GM21825 (cell line): ENCODE results near the gene C15orf40.

Source experiments
- ATAC-seq: cut with Tn5 transposase; IDR thresholded peaks from one replicate; pipeline ENCODE4 v1.9.1; 2021; ENCODE audit warnings: mild to moderate bottlenecking, moderate library complexity; ENCODE audit not compliant: unreplicated experiment

Gene C15orf40

DNA sequence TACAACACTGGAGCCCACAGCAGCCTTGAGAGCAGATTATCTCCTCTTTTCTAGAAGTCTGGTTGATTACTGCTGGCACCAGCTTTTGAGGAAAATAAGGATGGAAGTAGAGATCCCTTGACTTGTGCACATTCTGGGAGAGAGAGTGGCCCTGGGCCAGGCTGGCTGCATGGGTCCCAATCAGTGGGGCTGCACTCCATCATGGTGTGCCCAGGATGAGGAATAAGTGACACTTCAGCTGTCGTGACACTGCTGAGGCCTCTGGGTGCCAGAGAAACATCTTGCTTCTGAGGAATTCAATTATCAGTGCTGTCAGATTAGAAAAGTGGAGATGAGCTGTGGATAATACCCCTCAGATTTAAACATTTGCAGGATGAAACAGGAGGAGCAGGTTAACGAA, 16.4 kb downstream of the C15orf40 start:
- no peak for ATAC-seq

DNA sequence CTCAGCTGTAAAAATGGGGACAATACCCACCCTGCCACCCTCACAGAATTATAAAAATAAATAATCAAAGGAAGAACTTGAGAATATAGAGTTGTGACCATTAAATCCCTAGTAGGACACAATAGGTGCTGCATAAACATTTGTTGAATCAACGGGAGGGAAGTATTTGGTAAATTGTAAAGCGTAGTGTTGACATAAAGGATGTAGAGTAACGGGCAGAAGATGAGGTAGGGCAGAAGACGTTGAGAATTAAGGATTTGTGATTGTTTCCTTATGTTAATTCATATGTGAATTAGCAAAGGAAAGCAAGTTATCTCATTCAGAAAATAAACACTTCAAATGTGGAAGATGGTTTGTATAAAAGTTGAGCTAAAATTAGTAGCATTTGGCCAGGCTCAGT, 18.3 kb downstream of the C15orf40 start:
- no peak for ATAC-seq

DNA sequence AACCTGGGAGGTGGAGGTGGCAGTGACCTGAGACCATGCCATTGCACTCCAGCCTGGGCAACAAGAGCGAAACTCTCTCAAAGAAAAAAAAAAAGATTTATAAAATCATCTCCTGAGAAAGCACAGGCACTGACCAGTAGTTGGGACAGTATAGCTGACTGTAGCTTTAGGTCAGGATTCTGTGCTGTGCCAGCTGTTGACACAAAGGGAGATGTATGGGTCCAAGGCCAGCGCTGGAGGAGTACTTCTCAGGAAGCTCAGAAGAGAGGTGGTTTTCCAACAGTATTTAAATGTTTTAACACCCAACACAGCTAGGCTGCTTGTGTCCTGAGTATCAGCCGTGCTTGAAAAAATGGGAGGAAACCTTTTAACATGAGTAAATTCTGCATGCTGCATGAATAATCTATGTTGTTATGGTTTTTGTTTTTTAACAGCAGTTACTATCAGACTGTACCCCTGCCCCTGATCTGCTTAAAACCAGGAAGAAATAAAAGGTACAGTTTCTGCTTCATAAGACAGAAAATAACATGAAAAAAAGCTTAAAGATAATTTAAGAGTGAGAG, 18.9 kb downstream of the C15orf40 start:
- no peak for ATAC-seq

DNA sequence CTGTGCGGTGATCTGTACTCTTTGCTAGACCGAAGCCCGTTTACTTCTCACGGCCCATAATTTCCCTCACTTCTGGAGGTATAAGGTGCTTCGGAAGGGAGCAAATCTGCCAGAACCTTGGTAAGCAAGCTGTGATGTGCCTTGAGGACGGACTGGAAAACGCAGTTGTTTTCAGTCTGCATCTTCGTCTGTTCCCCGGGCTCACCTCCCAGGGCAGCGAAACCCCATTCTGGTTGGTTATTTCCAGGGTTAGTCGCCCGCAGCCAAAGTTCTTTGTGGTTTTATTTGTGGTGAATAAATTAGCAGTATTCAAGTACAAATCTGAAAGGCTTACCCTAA, 25.0 kb downstream of the C15orf40 start:
- peak; percentile 12 for ATAC-seq

DNA sequence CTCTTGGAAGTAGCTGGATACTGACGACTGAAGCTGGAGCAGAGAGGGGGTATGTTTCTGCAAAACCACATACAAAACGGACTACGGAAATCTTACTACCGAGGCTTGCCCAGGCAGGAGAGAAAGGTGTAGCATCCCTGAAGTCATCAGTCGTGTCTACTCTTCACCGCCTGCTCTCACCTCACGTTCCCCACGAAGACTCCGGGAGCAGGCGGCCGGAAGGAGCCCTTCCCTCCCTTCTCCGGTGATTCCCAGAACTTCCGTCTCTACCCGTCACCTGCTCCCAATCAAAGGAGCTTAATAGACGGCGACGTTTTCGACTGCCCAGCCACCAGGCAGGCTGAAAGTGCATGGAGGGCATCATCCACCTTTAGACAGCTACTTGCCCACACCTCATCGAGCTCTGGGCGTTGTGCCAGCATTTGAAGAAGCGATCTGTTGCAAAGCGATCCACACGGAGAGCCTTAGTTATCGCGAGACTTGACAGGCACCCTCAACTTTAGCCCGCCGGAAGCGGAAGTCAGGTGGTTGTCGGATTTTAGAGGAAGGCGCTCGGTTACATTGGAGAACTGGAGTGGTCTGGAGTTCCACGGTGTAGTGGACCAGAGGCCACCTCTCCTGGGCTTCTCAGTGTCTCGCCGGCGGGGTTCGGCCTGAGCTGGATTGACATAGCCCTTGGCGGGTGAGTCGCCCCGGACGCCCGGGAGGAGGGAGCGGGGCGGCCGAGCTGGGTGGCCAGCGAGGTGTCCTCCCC, 25.6 kb downstream of the C15orf40 start, which contains the start of gene RAMAC:
Gene RAMAC (plus strand): TSS at position 523 of the 754 bp plus-strand sequence. CDS start 2,809 bp downstream, outside the sequence.
- ATAC-seq, result peak; percentile 94

DNA sequence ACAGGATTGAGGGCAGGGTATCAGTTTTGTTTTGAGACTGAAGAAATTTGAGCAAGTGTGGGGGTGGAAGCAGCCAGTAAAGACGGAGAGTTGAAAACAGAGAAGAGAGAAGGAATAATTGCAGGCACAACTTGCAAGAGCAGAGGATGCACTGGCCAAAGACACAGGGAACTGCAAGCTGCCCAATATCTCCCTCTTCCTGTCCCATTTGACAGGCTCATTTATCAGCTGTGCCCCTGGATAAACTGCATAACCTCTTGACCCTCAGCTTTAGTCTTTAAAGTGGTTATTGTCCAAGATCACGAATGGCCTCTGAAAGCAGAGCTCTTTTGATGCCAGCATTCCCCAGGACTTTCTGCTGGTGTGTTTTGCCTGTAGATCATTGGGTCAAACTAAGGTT, 30.5 kb downstream of the C15orf40 start:
- no peak for ATAC-seq

DNA sequence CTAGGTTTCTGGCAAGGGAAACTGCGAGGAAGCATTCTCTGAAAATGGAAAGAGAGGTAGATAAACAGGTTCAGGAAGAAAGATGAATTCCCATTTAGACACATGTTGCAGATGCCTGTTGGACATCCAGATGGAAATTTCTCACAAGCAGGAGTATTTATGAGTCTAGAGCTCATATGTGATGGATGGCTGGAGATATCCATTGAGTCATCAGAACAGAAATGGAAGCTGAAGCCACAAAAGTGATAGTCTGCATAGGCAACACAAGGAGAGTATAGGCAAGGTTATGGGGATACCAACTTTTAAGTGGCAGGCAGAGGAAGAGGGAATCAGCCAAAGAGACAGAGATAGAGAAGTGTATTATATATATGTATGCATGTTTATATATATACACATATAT, 31.7 kb downstream of the C15orf40 start:
- ATAC-seq, result no peak

DNA sequence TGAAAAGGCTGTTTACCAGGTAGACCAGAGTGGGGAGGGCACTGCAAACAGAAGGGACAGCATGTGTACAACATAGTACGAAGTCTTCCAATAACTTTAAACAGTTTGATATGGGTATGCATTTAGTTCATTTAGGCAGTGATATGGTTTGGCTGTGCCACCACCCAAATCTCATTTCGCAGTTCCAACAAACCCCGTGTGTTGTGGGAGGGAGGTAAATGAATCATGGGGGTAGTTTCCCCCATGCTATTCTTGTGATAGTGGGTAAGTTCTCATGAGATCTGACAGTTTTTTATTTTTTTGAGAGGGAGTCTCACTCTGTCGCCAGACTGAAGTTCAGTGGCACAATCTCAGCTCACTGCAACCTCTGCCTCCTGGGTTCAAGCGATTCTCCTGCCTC, 33.0 kb downstream of the C15orf40 start:
- ATAC-seq, result no peak

DNA sequence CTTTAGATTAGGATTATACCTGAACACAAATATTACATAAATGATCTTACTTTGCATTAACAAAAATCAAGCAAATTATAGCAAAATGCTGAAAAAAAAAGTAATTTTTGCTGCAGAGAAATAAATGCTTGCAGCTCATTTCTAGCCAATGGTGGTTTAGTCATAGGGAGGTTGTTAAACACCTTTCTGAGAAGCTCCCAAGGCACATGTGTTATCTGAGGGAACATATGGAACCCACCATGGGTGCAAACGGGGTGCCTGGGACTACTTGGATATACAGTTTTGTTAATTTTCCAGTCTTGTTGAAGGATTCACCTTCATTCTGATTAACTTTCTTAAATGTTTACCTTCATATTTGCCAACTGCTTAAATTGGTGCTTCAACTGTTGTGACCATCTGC, 34.4 kb downstream of the C15orf40 start:
- ATAC-seq, result no peak

DNA sequence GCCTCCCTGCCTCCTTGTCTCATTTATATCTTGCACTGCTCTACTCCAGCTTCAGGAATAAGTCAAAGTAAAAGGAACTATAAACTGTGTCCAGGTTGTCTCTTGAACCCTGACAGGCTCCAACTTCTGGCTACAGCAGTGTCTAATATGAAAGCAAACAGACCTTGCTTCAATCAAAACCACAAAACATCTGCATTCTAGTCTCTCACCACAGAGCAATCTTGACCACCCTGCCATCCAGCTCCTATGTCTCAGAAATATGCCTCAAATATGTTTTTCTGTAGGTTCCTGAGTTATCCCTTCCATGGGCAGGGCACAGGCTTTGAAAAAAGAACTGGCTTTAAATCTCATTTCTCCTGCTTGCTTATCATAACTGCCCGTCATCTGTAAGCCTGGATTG, 38.4 kb downstream of the C15orf40 start:
- ATAC-seq, result no peak

DNA sequence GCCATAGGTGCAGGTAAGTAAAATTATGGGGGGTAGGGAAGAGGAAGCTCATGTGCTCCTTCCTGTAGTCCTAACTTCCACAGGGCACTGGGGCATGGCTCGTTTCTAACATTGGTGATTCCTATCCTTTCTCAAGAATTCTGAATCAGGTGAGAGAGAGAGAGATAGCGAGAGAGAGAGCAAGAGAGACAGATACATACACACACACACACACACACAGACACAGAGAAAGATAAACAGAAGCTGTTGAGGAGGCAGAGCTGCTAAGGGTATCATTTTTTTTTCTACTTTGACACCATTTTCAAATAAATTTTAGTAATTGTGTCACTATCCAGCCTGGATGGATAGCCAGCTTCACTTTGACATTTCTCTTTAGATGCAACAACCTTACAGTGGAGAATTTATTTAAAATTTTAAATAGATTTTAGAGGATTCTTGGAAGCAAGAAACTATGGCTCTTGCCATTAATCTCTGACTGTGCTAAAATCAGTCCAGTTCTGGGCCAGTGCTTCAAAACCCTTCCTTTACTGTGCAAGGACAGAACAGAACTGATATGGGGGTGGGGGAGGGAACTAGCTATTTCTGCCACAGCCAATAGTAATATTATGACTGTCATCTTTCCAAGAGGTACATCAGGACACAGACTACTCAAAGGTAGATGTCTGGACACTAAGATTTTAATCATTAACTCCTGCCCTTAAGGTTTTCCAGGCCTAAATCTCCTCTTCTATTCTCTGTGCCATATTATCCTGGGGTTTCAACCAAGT, 40.0 kb downstream of the C15orf40 start:
- no peak for ATAC-seq

DNA sequence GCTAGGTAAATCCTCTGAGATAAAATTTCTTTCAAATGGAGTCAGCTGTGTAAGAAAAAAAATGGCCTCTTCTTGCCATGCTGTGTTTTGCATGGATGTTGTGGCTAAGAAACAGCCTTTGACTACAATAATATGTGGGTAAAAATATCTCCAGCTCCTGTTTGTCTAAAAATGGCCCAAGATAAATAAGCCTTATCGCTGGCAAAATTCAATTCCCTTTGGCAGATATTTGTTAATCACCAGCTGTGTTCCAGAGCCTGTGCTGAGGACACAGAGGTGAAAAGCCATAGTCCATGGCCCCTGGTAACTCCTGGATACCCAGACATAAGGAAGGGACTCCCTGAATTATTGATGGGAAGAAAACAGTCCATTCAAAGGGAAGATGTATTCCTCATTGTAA, 40.7 kb downstream of the C15orf40 start:
- no peak for ATAC-seq

DNA sequence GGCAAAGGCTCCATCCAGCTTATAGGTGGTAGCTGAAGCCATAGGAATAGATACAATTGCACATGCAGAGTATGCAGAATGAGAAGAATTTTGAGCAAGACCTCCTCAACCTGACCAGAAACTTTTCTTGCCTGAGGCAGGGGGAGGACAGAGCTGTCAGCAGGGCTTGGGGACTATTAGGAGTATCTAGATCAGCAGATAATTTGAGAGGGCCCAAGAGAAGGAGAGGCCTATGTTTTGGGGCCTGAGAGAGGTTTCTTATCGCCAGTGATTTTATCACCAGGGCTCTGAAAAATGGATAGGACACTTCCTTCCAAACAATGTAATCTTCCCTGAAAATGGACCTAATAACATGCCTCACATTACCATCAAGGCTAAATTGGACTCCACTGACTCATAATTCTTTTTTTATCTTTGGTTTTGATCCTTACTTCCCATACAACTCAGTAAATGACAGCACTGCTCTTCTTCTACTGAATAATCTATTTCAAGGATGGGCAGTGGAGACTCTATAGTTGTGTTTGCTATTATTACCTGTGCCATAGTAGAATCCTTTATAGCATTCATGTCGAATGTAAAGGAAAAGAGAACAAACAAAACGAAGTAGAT, 41.3 kb downstream of the C15orf40 start:
- ATAC-seq, result no peak

DNA sequence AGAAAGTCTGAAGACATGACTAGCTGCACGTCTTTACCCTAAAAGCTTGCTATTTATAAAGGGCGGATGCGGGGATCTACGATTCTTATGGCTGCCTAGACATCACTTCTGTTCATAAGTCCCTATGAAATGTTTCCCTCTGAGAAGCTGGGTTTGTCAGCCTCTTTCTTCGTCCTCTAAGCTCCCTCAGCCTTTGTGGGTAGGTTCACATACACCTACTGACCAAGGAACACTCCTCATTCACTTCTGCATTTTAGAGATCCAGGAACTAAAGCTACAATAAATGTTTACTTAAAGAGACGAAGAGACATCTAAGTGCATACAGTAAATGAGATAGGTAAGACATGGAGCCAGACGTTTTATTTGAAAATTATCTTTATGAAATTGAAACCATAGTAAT, 42.1 kb downstream of the C15orf40 start:
- no peak for ATAC-seq

DNA sequence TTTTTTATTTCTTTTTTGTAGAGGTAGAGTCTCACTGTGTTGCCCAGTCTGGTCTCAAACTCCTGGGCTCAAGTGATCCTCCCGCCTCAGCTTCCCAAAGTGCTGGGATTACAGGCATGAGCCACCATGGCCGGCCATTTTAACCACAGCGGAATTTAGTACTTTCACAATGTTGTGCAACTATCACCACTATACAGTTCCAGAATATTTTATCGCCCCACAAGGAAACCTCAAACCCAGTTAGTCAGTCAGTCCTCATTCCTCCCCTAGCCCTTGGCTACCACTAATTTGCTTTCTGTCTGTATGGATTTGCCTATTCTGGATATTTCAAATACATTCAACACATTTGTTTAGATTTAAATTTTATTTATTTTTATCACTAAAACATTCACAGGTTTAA, 43.4 kb downstream of the C15orf40 start:
- no peak for ATAC-seq

DNA sequence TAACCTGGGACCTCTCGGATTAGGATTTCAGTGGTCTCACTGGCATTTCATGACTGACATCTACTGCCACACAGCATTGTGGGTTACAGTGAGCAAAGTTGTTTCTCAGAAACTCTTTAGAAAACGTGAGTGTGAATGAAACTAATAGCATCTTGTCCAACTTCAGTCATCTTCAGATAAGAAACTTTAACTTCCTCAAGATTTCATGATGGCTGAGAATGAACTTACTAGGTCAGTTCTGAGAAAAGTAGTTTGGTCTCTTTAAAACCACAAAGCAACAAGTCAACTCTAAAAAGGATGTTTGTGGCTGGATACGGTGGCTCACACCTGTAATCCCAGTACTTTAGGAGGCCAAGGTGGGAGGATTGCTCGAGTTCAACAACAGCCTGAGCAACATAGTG, 44.8 kb downstream of the C15orf40 start:
- peak; percentile 84 for ATAC-seq

DNA sequence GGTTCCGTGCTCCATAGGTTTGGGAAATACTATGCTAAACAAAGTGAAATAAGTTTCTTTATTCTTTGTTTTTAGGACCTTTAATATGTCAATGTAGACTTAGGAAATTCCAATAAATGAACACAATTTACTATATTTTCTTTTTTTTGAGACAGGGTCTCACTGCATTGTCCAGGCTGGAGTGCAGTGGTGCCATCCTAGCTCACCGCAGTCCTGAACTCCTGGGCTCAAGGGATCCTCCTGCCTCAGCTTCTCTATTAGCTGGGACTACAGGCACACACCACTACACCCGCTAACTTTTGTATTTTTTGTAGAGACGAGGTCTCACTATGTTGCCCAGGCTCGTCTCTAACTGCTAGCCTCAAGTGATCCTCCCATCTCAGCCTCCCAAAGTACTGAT, 46.5 kb downstream of the C15orf40 start:
- ATAC-seq, result no peak

DNA sequence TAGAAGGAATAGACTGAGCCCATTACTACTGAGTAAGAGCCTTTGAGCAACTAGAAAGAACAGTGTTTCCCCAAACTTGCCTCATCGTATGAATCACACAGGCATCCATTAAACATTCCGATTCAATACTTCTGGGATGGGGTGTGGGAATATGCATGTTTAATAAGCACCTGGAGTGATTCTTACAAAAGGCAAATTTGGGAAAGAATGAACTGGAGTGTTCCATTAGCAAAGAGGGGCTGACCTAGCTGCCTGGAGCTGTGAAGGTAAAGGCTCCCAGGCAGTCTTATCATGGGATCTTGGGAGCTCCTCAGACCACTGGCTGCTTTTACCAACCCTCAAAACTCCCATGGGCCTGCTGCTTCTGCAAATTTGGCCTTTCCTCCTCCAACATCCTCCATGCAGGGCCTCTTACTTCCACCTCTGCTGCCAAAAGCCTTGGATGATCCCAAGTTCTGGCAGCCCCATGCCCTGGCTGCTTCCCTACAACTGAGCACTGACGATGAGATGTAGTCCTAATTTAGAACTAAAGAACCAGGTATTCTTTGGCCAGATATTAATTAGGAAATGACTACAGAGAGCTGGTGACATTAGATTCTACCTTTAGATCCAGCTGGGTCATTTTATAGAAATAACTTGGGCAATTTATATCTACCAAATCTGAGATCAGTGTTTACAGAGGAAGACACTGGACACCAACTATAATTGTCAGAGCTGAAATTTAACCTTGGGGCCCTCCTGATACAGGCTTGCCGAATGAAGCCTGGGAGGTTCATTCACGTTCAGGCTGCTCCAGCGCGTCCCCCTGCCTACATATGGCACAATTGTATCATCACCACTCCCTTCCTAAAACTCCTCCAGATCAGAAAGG, 47.7 kb downstream of the C15orf40 start:
- no peak for ATAC-seq

DNA sequence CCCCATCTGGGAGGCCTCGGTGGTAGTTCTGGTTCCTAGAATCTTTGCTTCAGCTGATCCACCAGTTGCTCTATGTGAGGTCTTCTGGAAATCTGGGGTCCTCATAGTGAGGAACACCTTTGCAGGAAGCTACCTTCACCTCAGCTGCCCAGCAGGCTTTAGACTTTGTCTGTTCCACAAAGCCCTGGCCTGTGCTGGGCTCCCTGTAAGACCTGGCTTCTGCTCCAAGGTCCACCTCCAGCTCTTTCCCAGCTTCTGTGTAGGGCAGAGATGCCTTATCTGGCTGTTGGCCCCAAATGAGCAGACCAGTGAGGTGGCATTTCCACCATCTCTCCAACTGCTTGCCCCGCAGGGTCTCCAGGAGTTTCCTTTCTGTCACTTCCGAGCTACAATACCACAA, 50.7 kb downstream of the C15orf40 start:
- no peak for ATAC-seq

DNA sequence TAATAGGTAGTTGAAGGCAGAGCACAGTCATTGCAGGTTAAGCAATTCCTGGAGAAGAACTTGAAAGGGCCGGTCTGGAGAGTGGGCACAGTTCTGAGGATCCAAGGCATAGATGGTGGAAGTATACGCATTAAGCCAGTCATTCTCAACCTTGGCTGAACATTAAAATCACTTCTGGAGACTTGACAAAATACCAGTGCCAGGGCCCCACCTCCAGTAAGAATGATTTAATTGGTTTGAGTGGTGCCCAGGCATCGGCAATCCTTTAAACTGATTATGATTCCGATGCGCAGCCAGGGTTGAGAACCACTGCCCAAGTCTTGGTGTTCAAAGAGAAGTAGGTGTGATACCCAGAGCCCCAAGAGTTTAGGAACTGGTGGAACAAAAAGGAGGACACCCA, 52.0 kb downstream of the C15orf40 start:
- no peak for ATAC-seq

DNA sequence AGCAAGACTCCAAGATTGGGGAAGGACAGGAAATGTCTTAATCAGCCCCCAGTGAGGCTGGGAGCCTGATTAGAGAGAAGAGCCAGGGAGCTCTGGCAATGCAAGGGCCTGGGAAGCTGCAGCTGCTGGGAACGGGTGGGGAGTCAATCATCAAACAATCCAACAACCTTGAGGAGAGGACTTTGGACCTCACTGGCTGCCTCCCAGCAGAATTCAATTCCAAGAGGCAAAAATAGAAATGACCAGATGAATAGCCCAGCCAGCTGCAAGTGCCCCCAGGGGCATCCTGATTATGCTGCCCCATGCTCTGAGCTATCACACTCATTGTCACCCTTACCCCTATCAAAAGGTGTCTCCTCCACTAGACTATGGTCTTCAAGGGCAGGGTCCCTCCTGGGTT, 52.8 kb downstream of the C15orf40 start:
- ATAC-seq, result no peak
